Endothelial cell of umbilical vein (primary cell): Measurements from ENCODE around the gene PIK3CB. TPM values are rescaled to one million over a fixed set of nuclear protein-coding genes. Genes with fewer than 3 reads are reported as not detected.

ENCODE experiments used
- BruUV-seq: library from RNA; stranded (reverse); fragments of 400-500 nt; replicated peaks from 2 replicates; lab custom pipeline; 2021; lab: Mats Ljungman, UMichigan
- CTCF ChIA-PET: fragments of 300-600, 350-600 bp; sonication (Branson Sonifier 250); formaldehyde crosslinking; loops from one replicate; lab custom pipeline; 2021; ENCODE audit warnings: antibody characterized with exemption, inconsistent platforms; lab: Charles Lee
- POLR2A ChIA-PET: fragments of 300-600, 350-600 bp; sonication (Branson Sonifier 250); formaldehyde crosslinking; loops from one replicate; lab custom pipeline; 2021; ENCODE audit warnings: antibody characterized with exemption, inconsistent platforms; lab: Charles Lee
- DNase-seq: peaks from one replicate; pipeline ENCODE4 v3.0.0-alpha.2; 2011; ENCODE audit warnings: low read depth, low spot score
- FAIRE-seq: peaks from 2 replicates; lab custom pipeline; 2011; peaks lifted over from hg19 to GRCh38; lab: Jason Lieb, UNC
- H2AFZ ChIP-seq: 2 replicates; pipeline ENCODE4 v1.6.0; 2012; ENCODE audit warnings: low read depth, low read length, control low read depth, inconsistent platforms
- H3K27ac ChIP-seq: 2 replicates; pipeline ENCODE4 v1.5.1; 2011; ENCODE audit warnings: low read depth, mild to moderate bottlenecking, control low read depth, low read length, moderate library complexity; ENCODE audit not compliant: insufficient read depth
- H3K27me3 ChIP-seq, 2 experiments: 2 replicates each; pipeline versions ENCODE4 v1.6.0 to v1.6.1; 2011; ENCODE audit warnings: low read length in 2 of 2, mixed read lengths in 1 of 2; ENCODE audit not compliant: control insufficient read depth in 2 of 2, insufficient read depth in 2 of 2
- H3K36me3 ChIP-seq, 2 experiments: 2 replicates in 1 of 2; 3 replicates in 1 of 2; pipeline ENCODE4 v1.5.1; 2011; ENCODE audit warnings: low read length in 2 of 2, mild to moderate bottlenecking in 1 of 2, moderate library complexity in 1 of 2; ENCODE audit not compliant: control insufficient read depth in 2 of 2, insufficient read depth in 2 of 2; ENCODE audit errors: extremely low read depth in 1 of 2
- H3K4me1 ChIP-seq: 3 replicates; pipeline ENCODE4 v1.5.1; 2011; ENCODE audit warnings: mild to moderate bottlenecking, low read length; ENCODE audit not compliant: control insufficient read depth, insufficient read depth; ENCODE audit errors: extremely low read depth
- H3K4me2 ChIP-seq: 2 replicates; pipeline ENCODE4 v1.6.1; 2011; ENCODE audit warnings: low read length, control low read depth, mixed read lengths; ENCODE audit not compliant: insufficient read depth
- H3K4me3 ChIP-seq, 3 experiments: fragments of 200-600 bp in 1 of 3; sonication (generic), shearing (Covaris generic) in 1 of 3; replicated peaks in 1 of 3; 2 replicates each; pipeline ENCODE4 v1.5.1; 2011 to 2016; ENCODE audit warnings: control low read depth in 3 of 3, low read length in 3 of 3, mild to moderate bottlenecking in 2 of 3, inconsistent platforms in 1 of 3, low read depth in 1 of 3, moderate library complexity in 1 of 3; ENCODE audit not compliant: insufficient read depth in 1 of 3
- H3K79me2 ChIP-seq: 2 replicates; pipeline ENCODE4 v1.6.0; 2012; ENCODE audit warnings: low read length, inconsistent platforms; ENCODE audit not compliant: control insufficient read depth, insufficient read depth
- H3K9ac ChIP-seq: replicated peaks from 2 replicates; pipeline ENCODE3; 2011; ENCODE audit warnings: low read length, control low read depth; ENCODE audit not compliant: insufficient read depth; ENCODE audit errors: extremely low read depth
- H3K9me1 ChIP-seq: replicated peaks from 3 replicates; pipeline ENCODE4 v1.6.0; 2011; ENCODE audit warnings: mild to moderate bottlenecking, low read length; ENCODE audit not compliant: control insufficient read depth, insufficient read depth; ENCODE audit errors: extremely low read depth
- H3K9me3 ChIP-seq: replicated peaks from 2 replicates; pipeline ENCODE4 v1.5.1; 2012; ENCODE audit warnings: low read length, inconsistent platforms; ENCODE audit not compliant: control insufficient read depth, insufficient read depth
- H4K20me1 ChIP-seq: replicated peaks from 2 replicates; pipeline ENCODE3; 2011; ENCODE audit warnings: mild to moderate bottlenecking, low read length; ENCODE audit not compliant: control insufficient read depth, insufficient read depth; ENCODE audit errors: extremely low read depth
- CTCF ChIP-seq, 2 donors: IDR thresholded peaks; 1 replicate in 1 of 2; 2 replicates in 1 of 2; pipeline ENCODE4 v1.5.1; 2011; ENCODE audit warnings: low read length in 2 of 2, mild to moderate bottlenecking in 2 of 2, moderate library complexity in 2 of 2, control low read depth in 1 of 2, inconsistent platforms in 1 of 2, low read depth in 1 of 2; ENCODE audit not compliant: insufficient read depth in 1 of 2; ENCODE audit errors: extremely low read depth in 1 of 2
- EZH2 ChIP-seq: IDR thresholded peaks from 2 replicates; pipeline ENCODE4 v1.6.1; 2012; ENCODE audit warnings: borderline replicate concordance, low read depth, mild to moderate bottlenecking, moderate library complexity, low read length, inconsistent platforms; ENCODE audit not compliant: severe bottlenecking
- FOS ChIP-seq: IDR thresholded peaks from 2 replicates; pipeline ENCODE4 v1.6.1; 2011; ENCODE audit warnings: mild to moderate bottlenecking, low read length, moderate library complexity, borderline replicate concordance; ENCODE audit not compliant: insufficient read depth
- GATA2 ChIP-seq: IDR thresholded peaks from 2 replicates; pipeline ENCODE4 v1.7.0; 2011; ENCODE audit warnings: low read depth, mild to moderate bottlenecking, moderate library complexity, mixed read lengths, low read length; ENCODE audit not compliant: insufficient read length, insufficient read depth
- MYC ChIP-seq: IDR thresholded peaks from one replicate; pipeline ENCODE4 v1.6.1; 2011; ENCODE audit warnings: mild to moderate bottlenecking, low read depth, low read length
- POLR2A ChIP-seq: IDR thresholded peaks from 2 replicates; pipeline ENCODE4 v1.6.1; 2012; ENCODE audit warnings: low read depth, mild to moderate bottlenecking, control low read depth, low read length
- POLR2AphosphoS5 ChIP-seq: IDR thresholded peaks from 2 replicates; pipeline ENCODE4 v1.6.1; 2012; ENCODE audit warnings: low read depth, mild to moderate bottlenecking, control low read depth, low read length, moderate library complexity; ENCODE audit not compliant: insufficient read depth
- dilution Hi-C: fragments of 300-500 bp; cut with MboI; formaldehyde crosslinking; loops from one replicate; pipeline ENCODE4 v1.15.0; 2019; ENCODE audit warnings: low sequenced_read_pairs; ENCODE audit not compliant: extremely low pct_ligation_motif_present
- intact Hi-C: fragments of 100-400 bp; cut with micrococcal nuclease; formaldehyde crosslinking; loops from one replicate; pipeline ENCODE4 v1.10.0; 2022
- polyA plus RNA-seq, 4 experiments: library from polyadenylated mRNA; depleted of rRNA in 3 of 4; stranded (reverse) in 3 of 4; unstranded in 1 of 4; fragments of >200 nt; gene quantifications; 2 replicates each; pipeline versions ENCODE4 v1.2.1 to v1.2.3, GENCODE V29; 2011 to 2012; ENCODE audit warnings: missing spikeins in 1 of 4
- total RNA-seq: library from RNA; stranded (reverse); gene quantifications from 2 replicates; pipeline ENCODE4 v1.2.3, GENCODE V29; 2021
- TF ChIP-seq, protein P1 (sequence below): IDR thresholded peaks from 2 replicates; pipeline ENCODE4 v1.6.1; 2011; ENCODE audit not compliant: insufficient read depth, insufficient read length

The PIK3CB gene
- total and polyA plus RNA-seq, 2 donors (not counting 3 experiments of a cell fraction or from before 2014, with no cell fraction given) = 9.0 to 29.8 TPM

- no peak for FAIRE-seq
- no peak overlapping the region for H3K27ac ChIP-seq
- H3K9ac ChIP-seq = no peak overlapping the region
- intact Hi-C loops (loop anchor here (5.0 kb wide), 1 partner anchor 214 kb away; no protein-coding TSS in a partner anchor), dilution Hi-C loops (no loop called here)
- TF ChIP-seq FOS (no peak), CTCF (IDR thresholded peaks at IDR 0.05; ENCODE audit: extremely low read depth in 1 of 2, insufficient read depth in 1 of 2, low read depth in 1 of 2, low read length in 2 of 2) (no peak), POLR2AphosphoS5 (no peak), GATA2 (no peak), POLR2A (no peak), MYC (no peak), EZH2 (no peak)
- TF ChIP-seq, protein P1, sequence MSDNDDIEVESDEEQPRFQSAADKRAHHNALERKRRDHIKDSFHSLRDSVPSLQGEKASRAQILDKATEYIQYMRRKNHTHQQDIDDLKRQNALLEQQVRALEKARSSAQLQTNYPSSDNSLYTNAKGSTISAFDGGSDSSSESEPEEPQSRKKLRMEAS = no peak
- no peak overlapping the region for H2AFZ ChIP-seq
- CTCF ChIA-PET = interaction anchor here (0.8 to 2.1 kb wide), 3 partner anchors 97 to 232 kb away, joined by 3 to 10 read pairs (median 9); no protein-coding TSS in a partner anchor
- BruUV-seq = no TSS peak
- no peaks in the 10 kb centered on the region for H3K9me1 ChIP-seq
- no peak overlapping the region for H3K4me2 ChIP-seq
- POLR2A ChIA-PET = interaction anchor here (0.6 kb wide), 1 partner anchor 26 kb away, joined by 3 read pairs; no protein-coding TSS in a partner anchor
- no peak for DNase-seq
- no peaks in the 10 kb centered on the region for H3K36me3 ChIP-seq
- H3K27me3 ChIP-seq = no peaks in the 10 kb centered on the region
- peaks cover 4% of the 10 kb centered on the region for H3K4me1 ChIP-seq
- H4K20me1 ChIP-seq = no peaks in the 10 kb centered on the region
- no peak overlapping the region for H3K4me3 ChIP-seq
- H3K9me3 ChIP-seq = no peaks in the 10 kb centered on the region
- no peaks in the 10 kb centered on the region for H3K79me2 ChIP-seq
Measured at GRCh38 chr3:138691351-138691750, 143.4 kb downstream of the PIK3CB start.
